ENCODE data around the gene FCAMR. TPM values are rescaled to one million over a fixed set of nuclear protein-coding genes. Genes with fewer than 3 reads are reported as not detected.
A peak's percentile ranks its signal among the peaks of the same experiment; 100 is the strongest.

The FCAMR gene
- total and polyA plus RNA-seq, 2 experiments from 2014 or later, result not detected

GRCh38 chr1:207006914-207007313 is 36.7 kb upstream of the FCAMR start:
- DNase-seq, result peak; percentile 22
- Histone ChIP-seq H4K20me1 (ENCODE audit: insufficient read depth) (no peaks in the 10 kb centered on the region), H3K4me1 (ENCODE audit: insufficient read depth) (peaks cover 22% of the 10 kb centered on the region), H3K36me3 (ENCODE audit: low read depth) (no peaks in the 10 kb centered on the region), H3K27me3 (replicated peaks; ENCODE audit: insufficient read depth) (no peaks in the 10 kb centered on the region), H3K9me3 (ENCODE audit: low read depth) (no peaks in the 10 kb centered on the region), H3K9ac (peak overlapping the region; percentile 52), H3K27ac (peak overlapping the region; percentile 78), H3K79me2 (ENCODE audit: insufficient read depth) (no peaks in the 10 kb centered on the region), H2AFZ (peak overlapping the region; percentile 77), H3K4me3 (peak overlapping the region; percentile 45), H3K4me2 (ENCODE audit: unreplicated experiment) (peak overlapping the region; percentile 70), H3F3A (ENCODE audit: insufficient read depth) (peaks cover 16% of the 10 kb centered on the region), H3K9me2 (ENCODE audit: insufficient read depth) (no peaks in the 10 kb centered on the region)
- WGBS, 2 experiments (ENCODE audit: low coverage in 1 of 2, low lambda C conversion rate in 2 of 2, missing lambda C conversion rate in 2 of 2), result 47 to 48% methylated on average over 3 of the region's 3 CpGs
- TF ChIP-seq EZH2phosphoT487 (IDR thresholded peaks at IDR 0.05; ENCODE audit: insufficient read depth, low read depth) (no peak), EZH2 (IDR thresholded peaks at IDR 0.05; ENCODE audit: insufficient read depth, poor library complexity, severe bottlenecking) (no peak)
- in situ Hi-C loops (cut with MboI), result no loop called here

GRCh38 chr1:207006083-207006482 is 35.8 kb upstream of the FCAMR start:
- Histone ChIP-seq H3K4me2 (ENCODE audit: unreplicated experiment) (no peak overlapping the region), H3K4me3 (no peak overlapping the region), H3K36me3 (ENCODE audit: low read depth) (no peaks in the 10 kb centered on the region), H3K27ac (no peak overlapping the region), H3K9me2 (ENCODE audit: insufficient read depth) (no peaks in the 10 kb centered on the region), H3K4me1 (ENCODE audit: insufficient read depth) (peaks cover 22% of the 10 kb centered on the region), H2AFZ (no peak overlapping the region), H3F3A (ENCODE audit: insufficient read depth) (peaks cover 16% of the 10 kb centered on the region), H3K9ac (no peak overlapping the region), H3K27me3 (replicated peaks; ENCODE audit: insufficient read depth) (no peaks in the 10 kb centered on the region), H4K20me1 (ENCODE audit: insufficient read depth) (no peaks in the 10 kb centered on the region), H3K79me2 (ENCODE audit: insufficient read depth) (no peaks in the 10 kb centered on the region), H3K9me3 (ENCODE audit: low read depth) (no peaks in the 10 kb centered on the region)
- no peak for DNase-seq
- TF ChIP-seq EZH2 (IDR thresholded peaks at IDR 0.05; ENCODE audit: insufficient read depth, poor library complexity, severe bottlenecking), result no peak
- no peak for TF ChIP-seq EZH2phosphoT487 (IDR thresholded peaks at IDR 0.05; ENCODE audit: insufficient read depth, low read depth)
- in situ Hi-C loops (cut with MboI), result no loop called here
- 95 to 100% methylated on average over 3 of the region's 3 CpGs for WGBS, 2 experiments (ENCODE audit: low coverage in 1 of 2, low lambda C conversion rate in 2 of 2, missing lambda C conversion rate in 2 of 2)

- peaks cover 22% of the 10 kb centered on the region for H3K4me1 ChIP-seq (ENCODE audit: insufficient read depth)
- no peaks in the 10 kb centered on the region for H3K36me3 ChIP-seq (ENCODE audit: low read depth)
- H3K27me3 ChIP-seq (replicated peaks; ENCODE audit: insufficient read depth), result no peaks in the 10 kb centered on the region
- DNase-seq, result peak; percentile 87
- no peaks in the 10 kb centered on the region for H3K9me2 ChIP-seq (ENCODE audit: insufficient read depth)
- in situ Hi-C loops (cut with MboI), result no loop called here
- H3K9me3 ChIP-seq (ENCODE audit: low read depth), result no peaks in the 10 kb centered on the region
- no peaks in the 10 kb centered on the region for H3K79me2 ChIP-seq (ENCODE audit: insufficient read depth)
- H3F3A ChIP-seq (ENCODE audit: insufficient read depth), result peaks cover 16% of the 10 kb centered on the region
- no peak for TF ChIP-seq EZH2phosphoT487 (IDR thresholded peaks at IDR 0.05; ENCODE audit: insufficient read depth, low read depth)
- no peak for TF ChIP-seq EZH2 (IDR thresholded peaks at IDR 0.05; ENCODE audit: insufficient read depth, poor library complexity, severe bottlenecking)
- H2AFZ ChIP-seq, result peak overlapping the region; percentile 62; the same call in 1 of the 2 replicates
- H4K20me1 ChIP-seq (ENCODE audit: insufficient read depth), result no peaks in the 10 kb centered on the region
- WGBS, 2 experiments (ENCODE audit: low coverage in 1 of 2, low lambda C conversion rate in 2 of 2, missing lambda C conversion rate in 2 of 2), result 44 to 47% methylated on average over 9 of the region's 9 CpGs
- no peak overlapping the region for H3K27ac ChIP-seq
- H3K9ac ChIP-seq, result no peak overlapping the region
- H3K4me2 ChIP-seq (ENCODE audit: unreplicated experiment), result peak overlapping the region; percentile 16
- no peak overlapping the region for H3K4me3 ChIP-seq
Measured at GRCh38 chr1:207004931-207005830, 34.9 kb upstream of the FCAMR start.

GRCh38 chr1:207003210-207003609 is 33.0 kb upstream of the FCAMR start:
- H3K27ac ChIP-seq, result no peak overlapping the region
- H3K27me3 ChIP-seq (replicated peaks; ENCODE audit: insufficient read depth), result no peaks in the 10 kb centered on the region
- H2AFZ ChIP-seq, result no peak overlapping the region
- 63 to 74% methylated on average over 4 of the region's 4 CpGs for WGBS, 2 experiments (ENCODE audit: low coverage in 1 of 2, low lambda C conversion rate in 2 of 2, missing lambda C conversion rate in 2 of 2)
- no peaks in the 10 kb centered on the region for H3K79me2 ChIP-seq (ENCODE audit: insufficient read depth)
- H3K4me2 ChIP-seq (ENCODE audit: unreplicated experiment), result no peak overlapping the region
- no peak for DNase-seq
- no peaks in the 10 kb centered on the region for H3K9me2 ChIP-seq (ENCODE audit: insufficient read depth)
- H3K4me3 ChIP-seq, result no peak overlapping the region
- no peak for TF ChIP-seq EZH2phosphoT487 (IDR thresholded peaks at IDR 0.05; ENCODE audit: insufficient read depth, low read depth)
- no peak for TF ChIP-seq EZH2 (IDR thresholded peaks at IDR 0.05; ENCODE audit: insufficient read depth, poor library complexity, severe bottlenecking)
- H3K9ac ChIP-seq, result no peak overlapping the region
- peaks cover 16% of the 10 kb centered on the region for H3F3A ChIP-seq (ENCODE audit: insufficient read depth)
- H3K4me1 ChIP-seq (ENCODE audit: insufficient read depth), result peaks cover 22% of the 10 kb centered on the region
- in situ Hi-C loops (cut with MboI), result no loop called here
- H4K20me1 ChIP-seq (ENCODE audit: insufficient read depth), result no peaks in the 10 kb centered on the region
- no peaks in the 10 kb centered on the region for H3K9me3 ChIP-seq (ENCODE audit: low read depth)
- H3K36me3 ChIP-seq (ENCODE audit: low read depth), result no peaks in the 10 kb centered on the region

Measured in GM23248 (cell line).